GM15510 (cell line): Measurements from ENCODE around the gene XDH.

Experiments used
- POLR2A ChIP-seq: IDR thresholded peaks from 3 replicates; pipeline ENCODE4 v1.6.1; 2011; ENCODE audit warnings: borderline replicate concordance; ENCODE audit not compliant: insufficient read length; ENCODE audit errors: extremely low read depth

Gene XDH

GRCh38 chr2:31333527-31334183, 80.9 kb downstream of the XDH start:
- TF ChIP-seq POLR2A, result no peak

GRCh38 chr2:31333046-31333445, 81.5 kb downstream of the XDH start:
- TF ChIP-seq POLR2A, result no peak

GRCh38 chr2:31332521-31332920, 82.0 kb downstream of the XDH start:
- TF ChIP-seq POLR2A, result no peak

- TF ChIP-seq POLR2A, result no peak
Measured at GRCh38 chr2:31331156-31331555, 83.4 kb downstream of the XDH start.

- no peak for TF ChIP-seq POLR2A
Measured at GRCh38 chr2:31329081-31329625, 85.4 kb downstream of the XDH start.

- no peak for TF ChIP-seq POLR2A
Measured at GRCh38 chr2:31328026-31328425, 86.5 kb downstream of the XDH start.

- TF ChIP-seq POLR2A, result no peak
Measured at GRCh38 chr2:31327505-31327904, 87.0 kb downstream of the XDH start.

GRCh38 chr2:31324016-31324633, 90.4 kb downstream of the XDH start:
- TF ChIP-seq POLR2A, result no peak

GRCh38 chr2:31322371-31322770, 92.2 kb downstream of the XDH start:
- no peak for TF ChIP-seq POLR2A

GRCh38 chr2:31319406-31320175, 95.0 kb downstream of the XDH start:
- TF ChIP-seq POLR2A, result no peak

GRCh38 chr2:31318361-31319336, 95.9 kb downstream of the XDH start:
- TF ChIP-seq POLR2A, result no peak

- no peak for TF ChIP-seq POLR2A
Measured at GRCh38 chr2:31317396-31317795, 97.1 kb downstream of the XDH start.

GRCh38 chr2:31314761-31315160, 99.8 kb downstream of the XDH start:
- TF ChIP-seq POLR2A, result no peak

GRCh38 chr2:31312898-31313297, 101.6 kb downstream of the XDH start:
- no peak for TF ChIP-seq POLR2A
